C4-2B (cell line): ENCODE results near the gene GJD4.

Source experiments
- CTCF ChIP-seq: fragments of 450-650 bp; conservative IDR thresholded peaks from 2 replicates; pipeline ENCODE4 v1.5.1; 2017; ENCODE audit warnings: mild to moderate bottlenecking
- ZFX ChIP-seq: fragments of 450-650 bp; IDR thresholded peaks from 2 replicates; pipeline ENCODE4 v1.6.1; 2017

GRCh38 chr10:35584946-35585345, 20.2 kb upstream of the GJD4 start:
- TF ChIP-seq CTCF (no peak), ZFX (no peak)
